ENCODE data around the gene MRPL28.

The MRPL28 gene

GRCh38 chr16:377419-377951 is 7.1 kb upstream of the MRPL28 start:
- no peak overlapping the region for H3K4me3 ChIP-seq (ENCODE audit: low read depth, low read length)
- TF ChIP-seq CTCF (IDR thresholded peaks at IDR 0.05; ENCODE audit: control insufficient read depth, extremely low read depth, insufficient read depth), result no peak
- no peak for DNase-seq (ENCODE audit: low read depth)

GRCh38 chr16:376817-377418 is 6.6 kb upstream of the MRPL28 start:
- H3K4me3 ChIP-seq (ENCODE audit: low read depth, low read length), result no peak overlapping the region
- no peak for TF ChIP-seq CTCF (IDR thresholded peaks at IDR 0.05; ENCODE audit: control insufficient read depth, extremely low read depth, insufficient read depth)
- no peak for DNase-seq (ENCODE audit: low read depth)

- H3K4me3 ChIP-seq (ENCODE audit: low read depth, low read length), result no peak overlapping the region
- TF ChIP-seq CTCF (IDR thresholded peaks at IDR 0.05; ENCODE audit: control insufficient read depth, extremely low read depth, insufficient read depth), result no peak
- DNase-seq (ENCODE audit: low read depth), result no peak
These were observed 5.8 kb upstream of the MRPL28 start for GRCh38 chr16:375927-376816.

GRCh38 chr16:375212-375611 is 4.9 kb upstream of the MRPL28 start:
- no peak for TF ChIP-seq CTCF (IDR thresholded peaks at IDR 0.05; ENCODE audit: control insufficient read depth, extremely low read depth, insufficient read depth)
- DNase-seq (ENCODE audit: low read depth), result no peak
- H3K4me3 ChIP-seq (ENCODE audit: low read depth, low read length), result no peak overlapping the region

DNA sequence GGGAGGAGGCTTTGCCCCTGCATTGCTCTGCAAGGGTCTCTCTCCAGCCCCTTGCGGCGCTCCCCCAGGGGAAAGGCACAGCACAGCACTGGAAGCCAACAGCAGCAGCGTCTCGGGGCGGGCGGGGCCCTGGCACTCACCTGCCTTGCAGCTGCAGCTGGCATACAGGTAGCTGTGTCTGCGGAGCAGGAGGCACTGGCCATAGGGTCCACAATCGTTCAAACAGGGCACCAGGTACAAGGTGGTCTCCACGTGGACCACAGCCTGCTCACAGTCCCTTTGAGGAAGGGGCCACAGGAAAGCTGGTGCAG is 4.2 kb upstream of the MRPL28 start:
- TF ChIP-seq CTCF (IDR thresholded peaks at IDR 0.05; ENCODE audit: control insufficient read depth, extremely low read depth, insufficient read depth), result no peak
- H3K4me3 ChIP-seq (ENCODE audit: low read depth, low read length), result no peak overlapping the region
- DNase-seq (ENCODE audit: low read depth), result no peak

DNA sequence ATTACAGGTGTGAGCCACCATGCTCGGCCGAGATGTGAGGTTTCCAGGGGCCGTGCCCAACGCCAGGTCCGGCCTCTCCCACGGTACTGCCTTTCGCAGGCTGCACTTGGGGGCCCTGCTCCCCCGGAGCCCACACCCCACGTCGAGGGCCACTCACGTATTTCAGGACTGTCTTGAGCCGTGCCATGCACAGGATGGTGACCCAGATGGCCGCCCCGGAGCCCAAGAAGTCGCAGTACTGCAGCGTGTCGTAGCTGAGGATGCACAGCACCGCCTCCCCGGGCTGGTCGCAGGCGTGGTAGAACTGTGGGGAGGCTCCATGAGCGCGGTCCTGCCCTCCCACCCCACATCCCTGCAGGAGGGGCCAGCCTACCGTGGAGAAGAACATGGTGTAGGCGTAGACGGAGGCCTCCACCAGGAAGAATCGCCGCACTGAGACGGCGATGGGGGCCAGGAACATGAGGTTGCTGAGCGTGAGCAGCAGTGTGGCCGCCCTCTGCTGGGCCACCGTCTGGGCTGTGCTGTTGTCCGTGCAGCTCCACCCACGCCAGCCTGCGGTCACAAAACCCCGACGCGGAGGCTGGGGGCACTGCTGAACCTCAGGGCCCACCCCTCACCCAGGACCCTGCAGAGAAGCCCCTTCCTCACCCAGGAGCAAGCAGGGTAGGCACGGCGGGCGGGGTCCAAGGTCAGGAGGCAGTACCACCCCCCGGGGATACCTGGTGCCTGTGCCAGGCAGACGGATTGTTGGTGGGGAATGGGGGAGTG is 3.7 kb upstream of the MRPL28 start:
- H3K4me3 ChIP-seq (ENCODE audit: low read depth, low read length), result no peak overlapping the region
- no peak for TF ChIP-seq CTCF (IDR thresholded peaks at IDR 0.05; ENCODE audit: control insufficient read depth, extremely low read depth, insufficient read depth)
- no peak for DNase-seq (ENCODE audit: low read depth)

Data from LNCaP clone FGC (cell line).